ENCODE measurements around the gene PCTP. TPM values are rescaled to one million over a fixed set of nuclear protein-coding genes. Genes with fewer than 3 reads are reported as not detected.

The PCTP gene
- polyA plus RNA-seq, 1 of the 3 experiments (the other 2 are of a cell fraction), result 20.8 TPM

DNA sequence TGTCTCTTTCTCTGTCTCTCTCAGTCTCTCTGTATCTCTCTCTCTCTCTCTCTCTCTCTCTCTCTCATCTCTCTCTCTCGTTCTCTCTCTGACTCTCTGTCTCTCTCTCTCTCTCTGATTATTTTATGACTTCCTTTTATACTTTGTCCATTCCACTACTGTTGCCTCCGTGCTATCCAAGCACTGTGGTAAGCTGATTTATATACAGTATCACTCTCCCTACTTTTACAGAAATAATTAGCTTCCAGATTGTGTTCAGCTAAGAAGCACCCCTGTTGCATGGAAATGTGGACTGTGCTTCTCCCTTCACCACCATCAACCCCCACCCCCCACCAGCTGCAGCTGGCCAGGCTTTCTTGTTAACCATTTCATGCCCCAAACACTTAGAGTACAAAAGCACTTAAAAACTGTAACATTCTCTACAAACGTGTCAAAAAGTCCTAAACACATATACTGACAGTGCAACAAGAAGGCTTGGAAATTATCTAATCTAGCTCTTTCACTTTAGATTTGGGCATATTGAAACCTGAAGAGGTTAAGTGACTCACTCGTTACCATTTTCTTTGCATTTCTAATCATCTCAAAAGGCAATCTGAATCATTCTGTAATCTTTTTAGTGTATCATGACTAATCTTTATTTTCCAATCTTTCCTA, 16.6 kb upstream of the PCTP start (continued):
- TF ChIP-seq USF1 (IDR thresholded peaks at IDR 0.05; ENCODE audit: borderline replicate concordance, low read depth), result no peak

- Histone ChIP-seq H2AFZ (ENCODE audit: low read depth) (no peak overlapping the region), H3K27ac (ENCODE audit: low read depth in 2 of 2, low read length in 1 of 2) (no peak overlapping the region), H3F3A (replicated peaks; ENCODE audit: insufficient read depth) (peaks cover 6% of the 10 kb centered on the region), H4K20me1 (ENCODE audit: insufficient read depth) (no peaks in the 10 kb centered on the region), H3K4me1 (ENCODE audit: control insufficient read depth in 1 of 2, insufficient read depth in 2 of 2, low read depth in 1 of 2, low read length in 1 of 2) (peaks cover 14 to 39% of the 10 kb centered on the region in 2 experiments), H3K27me3 (ENCODE audit: insufficient read depth) (no peaks in the 10 kb centered on the region), H3K9ac (no peak overlapping the region), H3K4me2 (no peak overlapping the region), H3K9me2 (no peaks in the 10 kb centered on the region), H3K36me3 (replicated peaks in 1 of 2; ENCODE audit: control insufficient read depth in 1 of 2, insufficient read depth in 2 of 2, low read length in 1 of 2) (no peaks in the 10 kb centered on the region), H3K4me3 (ENCODE audit: low read depth in 2 of 2, low read length in 1 of 2) (no peak overlapping the region; a peak in 1 of 4 replicates), H3K9me3 (no peaks in the 10 kb centered on the region), H3K79me2 (ENCODE audit: insufficient read depth) (no peaks in the 10 kb centered on the region)
- CTCF ChIA-PET, result interaction anchor here (0.6 to 16.5 kb wide), 40 partner anchors 15 to 654 kb away, joined by 3 to 175 read pairs (median 5); partner anchors contain the start of genes PCTP and TMEM100
- POLR2A ChIA-PET, result no interaction called here
- TF ChIP-seq RFX5 (IDR thresholded peaks at IDR 0.05; ENCODE audit: low read length), result 0 out of 2 replicates have a peak, but pooled peaks have one; percentile 23
- no peak for TF ChIP-seq TEAD4 (IDR thresholded peaks at IDR 0.05; ENCODE audit: borderline replicate concordance, insufficient read depth)
- no peak for TF ChIP-seq GABPA (IDR thresholded peaks at IDR 0.05; ENCODE audit: low read depth)
- TF ChIP-seq GATA2 (CRISPR knock-in tag; IDR thresholded peaks at IDR 0.05), result no peak
- TF ChIP-seq, protein P1, sequence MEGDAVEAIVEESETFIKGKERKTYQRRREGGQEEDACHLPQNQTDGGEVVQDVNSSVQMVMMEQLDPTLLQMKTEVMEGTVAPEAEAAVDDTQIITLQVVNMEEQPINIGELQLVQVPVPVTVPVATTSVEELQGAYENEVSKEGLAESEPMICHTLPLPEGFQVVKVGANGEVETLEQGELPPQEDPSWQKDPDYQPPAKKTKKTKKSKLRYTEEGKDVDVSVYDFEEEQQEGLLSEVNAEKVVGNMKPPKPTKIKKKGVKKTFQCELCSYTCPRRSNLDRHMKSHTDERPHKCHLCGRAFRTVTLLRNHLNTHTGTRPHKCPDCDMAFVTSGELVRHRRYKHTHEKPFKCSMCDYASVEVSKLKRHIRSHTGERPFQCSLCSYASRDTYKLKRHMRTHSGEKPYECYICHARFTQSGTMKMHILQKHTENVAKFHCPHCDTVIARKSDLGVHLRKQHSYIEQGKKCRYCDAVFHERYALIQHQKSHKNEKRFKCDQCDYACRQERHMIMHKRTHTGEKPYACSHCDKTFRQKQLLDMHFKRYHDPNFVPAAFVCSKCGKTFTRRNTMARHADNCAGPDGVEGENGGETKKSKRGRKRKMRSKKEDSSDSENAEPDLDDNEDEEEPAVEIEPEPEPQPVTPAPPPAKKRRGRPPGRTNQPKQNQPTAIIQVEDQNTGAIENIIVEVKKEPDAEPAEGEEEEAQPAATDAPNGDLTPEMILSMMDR (IDR thresholded peaks at IDR 0.05), result peak; percentile 89
- TF ChIP-seq RAD21 (IDR thresholded peaks at IDR 0.05; ENCODE audit: low read length), result peak; percentile 77
- no peak for TF ChIP-seq SIN3A (IDR thresholded peaks at IDR 0.05; ENCODE audit: borderline replicate concordance, low read depth, low read length)
- TF ChIP-seq TCF12 (IDR thresholded peaks at IDR 0.05), result peak; percentile 18; the same call in 1 of the 2 replicates
- TF ChIP-seq CHD2 (IDR thresholded peaks at IDR 0.05; ENCODE audit: low read length, partially characterized antibody), result peak; percentile 39
- TF ChIP-seq RCOR1 (IDR thresholded peaks at IDR 0.05; ENCODE audit: low read length), result peak; percentile 52; the same call in 1 of the 2 replicates
- TF ChIP-seq SMC3 (IDR thresholded peaks at IDR 0.05; ENCODE audit: low read depth, low read length), result peak; percentile 65
- TF ChIP-seq EZH2phosphoT487 (IDR thresholded peaks at IDR 0.05; ENCODE audit: borderline replicate concordance, low read depth), result no peak
- peak; percentile 52 for DNase-seq
- 42% methylated on average over 5 of the region's 5 CpGs for WGBS (ENCODE audit: low lambda C conversion rate)
Measured at GRCh38 chr17:55735731-55736405, 15.0 kb upstream of the PCTP start.
